RWPE1 (cell line): ENCODE results near the gene DOK7.

ENCODE experiments used
- CTCF ChIA-PET: fragments of 350-600 bp; sonication (Branson Sonifier 250); formaldehyde crosslinking; extraction: SDS; loops from one replicate; lab custom pipeline; 2021; lab: Yijun Ruan, JAX
- POLR2A ChIA-PET: fragments of 400-600 bp; formaldehyde crosslinking; extraction: SDS; loops from one replicate; lab custom pipeline; 2020; ENCODE audit warnings: antibody characterized with exemption; ENCODE audit not compliant: low non-redundant PET; lab: Yijun Ruan, JAX
- DNase-seq: peaks from one replicate; pipeline ENCODE4 v3.0.0; 2012; ENCODE audit warnings: low spot score
- H3K27ac ChIP-seq: fragments of 450-650 bp; 2 replicates; pipeline ENCODE4 v1.5.1; 2017
- CTCF ChIP-seq: fragments of 450-650 bp; conservative IDR thresholded peaks from 2 replicates; pipeline ENCODE4 v1.5.1; 2017; ENCODE audit warnings: low read depth, mild to moderate bottlenecking

The DOK7 gene

DNA sequence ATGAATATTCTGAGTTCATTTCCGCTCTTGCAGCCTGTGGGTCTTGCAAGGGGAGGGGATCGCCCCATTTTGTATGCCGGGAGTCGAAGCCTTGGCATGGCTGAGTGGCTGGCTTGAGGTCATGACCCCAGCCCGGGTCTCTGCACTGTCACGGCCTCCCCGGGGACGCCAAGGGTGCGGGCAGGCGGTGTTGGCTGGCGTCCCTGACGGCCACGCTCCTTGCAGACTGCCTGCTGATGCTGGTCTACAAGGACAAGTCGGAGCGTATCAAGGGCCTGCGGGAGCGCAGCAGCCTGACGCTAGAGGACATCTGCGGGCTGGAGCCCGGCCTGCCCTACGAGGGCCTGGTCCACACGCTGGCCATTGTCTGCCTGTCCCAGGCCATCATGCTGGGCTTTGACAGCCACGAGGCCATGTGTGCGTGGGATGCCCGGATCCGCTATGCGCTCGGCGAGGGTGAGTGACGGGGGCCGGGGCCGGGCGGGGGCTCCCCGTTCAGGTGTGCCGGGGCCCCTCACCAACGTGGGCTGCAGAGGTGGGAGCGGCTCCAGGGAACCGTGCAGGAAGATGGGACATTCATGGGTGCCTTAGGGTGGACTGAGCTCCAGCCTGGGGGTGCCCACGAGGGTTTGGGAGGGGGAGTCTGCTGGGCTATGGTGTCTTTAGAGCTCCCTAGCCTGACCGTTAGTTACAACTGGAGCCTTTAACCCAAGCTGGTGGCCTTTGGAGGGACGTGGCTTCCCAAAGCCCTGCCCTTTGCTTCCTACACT lies 10.3 kb downstream of the DOK7 start:
- no peak overlapping the region for H3K27ac ChIP-seq
- POLR2A ChIA-PET, result no interaction called here
- CTCF ChIA-PET, result interaction anchor here (0.6 kb wide), 1 partner anchor 189 kb away, joined by 3 read pairs; no protein-coding TSS in a partner anchor
- no peak for DNase-seq
- TF ChIP-seq CTCF, result no peak

GRCh38 chr4:3473996-3474765 lies 11.1 kb downstream of the DOK7 start:
- no peak for DNase-seq
- ChIA-PET POLR2A (no interaction called here), CTCF (interaction anchor here (0.6 kb wide), 1 partner anchor 190 kb away, joined by 3 read pairs; no protein-coding TSS in a partner anchor)
- no peak overlapping the region for H3K27ac ChIP-seq
- no peak for TF ChIP-seq CTCF

- TF ChIP-seq CTCF, result no peak
- no peak for DNase-seq
- ChIA-PET POLR2A (no interaction called here), CTCF (no interaction called here)
- no peak overlapping the region for H3K27ac ChIP-seq
Observed at GRCh38 chr4:3475041-3475712, 12.1 kb downstream of the DOK7 start.

DNA sequence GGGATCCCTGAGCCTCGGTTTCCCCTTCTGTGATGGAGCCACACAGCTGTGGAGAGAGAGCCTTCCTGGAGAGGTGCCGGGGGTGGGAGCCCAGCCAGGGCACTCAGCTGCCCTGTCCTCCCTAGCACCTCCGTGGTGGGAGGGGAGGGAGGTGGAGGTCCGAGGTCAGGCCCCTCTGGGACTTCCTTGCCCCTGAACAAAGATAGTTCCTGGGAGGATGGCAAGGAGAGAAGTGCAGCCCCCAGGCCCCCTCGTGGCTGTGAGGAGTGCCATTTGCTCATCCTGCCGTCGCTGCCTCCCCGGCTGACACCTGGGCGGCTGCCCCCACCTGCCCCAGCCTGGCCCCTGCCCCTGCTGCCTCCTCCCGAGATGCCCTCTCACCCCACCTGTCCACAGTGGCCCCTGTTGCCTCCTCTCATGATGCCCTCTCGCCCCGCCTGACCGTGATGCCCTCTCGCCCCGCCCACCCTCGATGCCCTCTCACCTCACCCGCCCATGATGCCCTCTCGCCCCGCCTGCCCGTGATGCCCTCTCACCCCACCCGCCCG lies 12.7 kb downstream of the DOK7 start:
- H3K27ac ChIP-seq, result no peak overlapping the region
- no peak for TF ChIP-seq CTCF
- ChIA-PET POLR2A (no interaction called here), CTCF (no interaction called here)
- DNase-seq, result no peak

DNA sequence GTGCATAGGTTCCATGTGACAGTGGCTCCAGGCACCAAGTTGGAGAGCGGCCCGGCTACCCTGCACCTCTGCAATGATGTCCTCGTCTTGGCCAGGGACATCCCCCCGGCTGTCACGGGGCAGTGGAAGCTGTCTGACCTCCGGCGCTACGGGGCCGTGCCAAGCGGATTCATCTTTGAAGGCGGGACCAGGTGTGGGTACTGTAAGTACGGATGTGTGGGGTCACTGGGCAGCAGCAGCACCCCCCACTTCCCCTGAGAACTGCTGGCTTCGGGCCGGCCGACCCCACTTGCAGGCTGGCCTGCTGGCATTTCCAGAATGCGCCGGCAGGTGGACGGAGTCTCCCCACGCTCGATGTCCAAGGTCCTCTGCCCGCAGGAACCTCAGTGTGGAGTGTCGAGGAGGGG lies 13.2 kb downstream of the DOK7 start:
- TF ChIP-seq CTCF, result no peak
- DNase-seq, result no peak
- ChIA-PET CTCF (interaction anchor here (0.7 kb wide), 1 partner anchor 130 kb away, joined by 3 read pairs; no protein-coding TSS in a partner anchor), POLR2A (no interaction called here)
- no peak overlapping the region for H3K27ac ChIP-seq
